EL (cell line): Measurements from ENCODE around the gene DBR1.
A peak's percentile ranks its signal among the peaks of the same experiment; 100 is the strongest.

Experiments
- DNase-seq: peaks from one replicate; pipeline ENCODE4 v3.0.0-alpha.2; 2016

Gene DBR1

GRCh38 chr3:138174421-138175131 is at the start of gene DBR1:
Gene DBR1 (minus strand): TSS chr3:138174921. CDS start chr3:138174795, 126 bp downstream.
- DNase-seq: peak; percentile 88

GRCh38 chr3:138222942-138223287 is 48.2 kb upstream of the DBR1 start:
- DNase-seq: no peak

GRCh38 chr3:138222131-138222941 is 47.6 kb upstream of the DBR1 start:
- DNase-seq: no peak

- DNase-seq: peak; percentile 21
These were observed 46.1 kb upstream of the DBR1 start for GRCh38 chr3:138220788-138221187.

- DNase-seq: no peak
These were observed 45.5 kb upstream of the DBR1 start for GRCh38 chr3:138220242-138220641.

GRCh38 chr3:138219255-138219654 is 44.5 kb upstream of the DBR1 start:
- DNase-seq: no peak

GRCh38 chr3:138213398-138214085 is 38.8 kb upstream of the DBR1 start:
- DNase-seq: peak; percentile 5

GRCh38 chr3:138210528-138210927 is 35.8 kb upstream of the DBR1 start:
- DNase-seq: no peak

- DNase-seq: no peak
These were observed 31.5 kb upstream of the DBR1 start for GRCh38 chr3:138206196-138206595.

GRCh38 chr3:138205527-138205926 is 30.8 kb upstream of the DBR1 start:
- DNase-seq: no peak

GRCh38 chr3:138203938-138204337 is 29.2 kb upstream of the DBR1 start:
- DNase-seq: no peak

GRCh38 chr3:138202945-138203701 is 28.4 kb upstream of the DBR1 start:
- no peak for DNase-seq

GRCh38 chr3:138200424-138200823 is 25.7 kb upstream of the DBR1 start:
- no peak for DNase-seq

- DNase-seq: no peak
These were observed 25.1 kb upstream of the DBR1 start for GRCh38 chr3:138199851-138200250.

GRCh38 chr3:138197524-138197923 is 22.8 kb upstream of the DBR1 start:
- DNase-seq: no peak

- peak; percentile 21 for DNase-seq
These were observed 22.3 kb upstream of the DBR1 start for GRCh38 chr3:138197058-138197457.

GRCh38 chr3:138196023-138196422 is 21.3 kb upstream of the DBR1 start:
- DNase-seq: no peak

- DNase-seq: no peak
These were observed 20.8 kb upstream of the DBR1 start for GRCh38 chr3:138195481-138195880.

- DNase-seq: peak; percentile 63
These were observed 13.5 kb upstream of the DBR1 start for GRCh38 chr3:138188013-138188730.

GRCh38 chr3:138187296-138188012 is 12.7 kb upstream of the DBR1 start, which contains the start of gene ARMC8:
Gene ARMC8 (plus strand): TSS chr3:138187301. CDS start chr3:138187555, 254 bp downstream.
- DNase-seq: peak; percentile 55

- DNase-seq: peak; percentile 88
These were observed 12.1 kb upstream of the DBR1 start for GRCh38 chr3:138186803-138187295.
